HFF-Myc (cell line): Measurements from ENCODE around the gene MDC1.
"Not testable (repeated sequence)": the region's sequence is repeated elsewhere in the genome, so short reads cannot be mapped to it uniquely, and the experiment has no call there.

Experiments used
- DNase-seq: peaks from one replicate; pipeline ENCODE4 v3.0.0-alpha.2; 2011; ENCODE audit warnings: low read depth; ENCODE audit errors: extremely low read depth
- H3K4me3 ChIP-seq: replicated peaks from 2 replicates; pipeline ENCODE4 v1.5.1; 2011; ENCODE audit warnings: low read depth, mild to moderate bottlenecking, control low read depth, low read length
- TF ChIP-seq, protein P1 (sequence below): IDR thresholded peaks from 2 replicates; pipeline ENCODE4 v1.5.1; 2012; ENCODE audit warnings: mild to moderate bottlenecking, low read depth, low read length, control low read depth; ENCODE audit errors: missing control alignments

Gene MDC1

DNA sequence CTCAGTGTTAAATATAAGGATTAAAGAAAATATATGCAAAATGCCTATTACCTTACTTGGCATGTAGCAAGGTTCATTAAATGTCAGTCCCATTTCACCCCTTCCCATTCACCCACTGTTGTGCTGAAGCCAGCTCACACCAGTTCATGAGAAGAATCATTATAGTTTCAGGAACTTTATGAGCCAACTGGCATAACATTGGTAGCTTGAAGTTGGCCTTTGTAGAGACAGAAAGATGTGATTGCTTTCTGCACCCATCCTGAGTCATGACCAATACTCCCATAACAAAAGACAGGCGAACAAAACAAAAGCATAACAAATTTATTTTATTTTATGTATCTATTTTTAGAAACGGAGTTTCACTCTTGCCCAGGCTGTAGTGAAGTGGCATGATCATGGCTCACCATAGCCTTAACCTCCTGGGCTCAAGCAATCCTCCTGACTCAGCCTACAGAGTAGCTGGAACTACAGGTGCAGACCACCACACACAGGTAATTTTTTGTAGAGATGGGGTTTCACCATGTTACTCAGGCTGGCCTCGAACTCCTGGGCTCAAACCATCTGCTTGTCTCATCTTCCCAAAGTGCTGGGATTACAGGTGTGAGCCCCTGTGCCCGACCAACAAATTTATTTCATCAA is 44.8 kb upstream of the MDC1 start:
- DNase-seq: no peak
- TF ChIP-seq, protein P1, sequence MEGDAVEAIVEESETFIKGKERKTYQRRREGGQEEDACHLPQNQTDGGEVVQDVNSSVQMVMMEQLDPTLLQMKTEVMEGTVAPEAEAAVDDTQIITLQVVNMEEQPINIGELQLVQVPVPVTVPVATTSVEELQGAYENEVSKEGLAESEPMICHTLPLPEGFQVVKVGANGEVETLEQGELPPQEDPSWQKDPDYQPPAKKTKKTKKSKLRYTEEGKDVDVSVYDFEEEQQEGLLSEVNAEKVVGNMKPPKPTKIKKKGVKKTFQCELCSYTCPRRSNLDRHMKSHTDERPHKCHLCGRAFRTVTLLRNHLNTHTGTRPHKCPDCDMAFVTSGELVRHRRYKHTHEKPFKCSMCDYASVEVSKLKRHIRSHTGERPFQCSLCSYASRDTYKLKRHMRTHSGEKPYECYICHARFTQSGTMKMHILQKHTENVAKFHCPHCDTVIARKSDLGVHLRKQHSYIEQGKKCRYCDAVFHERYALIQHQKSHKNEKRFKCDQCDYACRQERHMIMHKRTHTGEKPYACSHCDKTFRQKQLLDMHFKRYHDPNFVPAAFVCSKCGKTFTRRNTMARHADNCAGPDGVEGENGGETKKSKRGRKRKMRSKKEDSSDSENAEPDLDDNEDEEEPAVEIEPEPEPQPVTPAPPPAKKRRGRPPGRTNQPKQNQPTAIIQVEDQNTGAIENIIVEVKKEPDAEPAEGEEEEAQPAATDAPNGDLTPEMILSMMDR: no peak
- H3K4me3 ChIP-seq: no peak overlapping the region

DNA sequence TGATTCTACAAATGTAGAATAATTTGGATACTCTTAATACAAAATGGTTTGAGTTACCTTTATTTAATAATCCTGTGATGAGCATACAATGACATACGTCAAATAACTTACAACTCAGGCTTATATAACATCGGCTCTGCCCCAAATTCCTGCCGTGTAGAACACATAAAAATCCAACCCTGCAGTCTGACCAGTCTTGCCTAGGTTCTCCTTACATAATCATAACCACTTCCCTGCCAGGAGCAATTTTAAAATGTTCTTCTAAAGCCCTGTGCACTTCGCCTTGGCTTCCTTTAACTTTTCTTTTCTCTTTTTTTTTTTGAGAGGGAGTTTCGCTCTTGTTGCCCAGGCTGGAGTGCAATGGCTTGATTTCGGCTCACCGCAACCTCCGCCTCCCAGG is 43.5 kb upstream of the MDC1 start:
- no peak overlapping the region for H3K4me3 ChIP-seq
- TF ChIP-seq, protein P1: no peak
- DNase-seq: no peak

DNA sequence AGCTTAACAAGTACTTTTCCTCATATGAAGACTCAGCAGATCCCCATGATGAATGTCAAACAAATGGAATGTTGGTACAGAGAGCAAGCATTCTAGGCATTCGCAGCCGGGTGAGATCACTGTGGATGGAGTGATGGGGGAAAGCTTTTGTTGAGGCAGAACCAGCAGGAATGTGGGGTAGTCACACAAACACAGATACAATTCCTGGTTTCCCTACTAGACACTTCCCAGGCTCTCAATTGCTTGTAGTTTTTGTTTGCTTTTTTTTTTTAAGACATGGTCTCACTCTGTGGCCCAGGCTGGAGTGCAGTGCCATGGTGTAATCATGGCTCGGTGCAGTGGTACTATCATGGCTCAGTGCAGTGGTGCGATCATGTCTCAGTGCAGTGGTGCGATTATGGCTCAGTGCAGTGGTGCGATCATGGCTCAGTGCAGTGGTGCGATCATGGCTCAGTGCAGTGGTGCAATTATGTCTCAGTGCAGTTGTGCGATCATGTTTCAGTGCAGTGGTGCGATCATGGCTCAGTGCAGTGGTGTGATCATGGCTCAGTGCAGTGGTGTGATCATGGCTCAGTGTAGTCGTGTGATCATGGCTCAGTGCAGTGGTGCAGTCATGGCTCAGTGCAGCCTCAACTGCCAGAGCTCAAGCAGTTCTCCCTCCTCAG is 42.6 kb upstream of the MDC1 start:
- no peak for DNase-seq
- H3K4me3 ChIP-seq: no peak overlapping the region
- TF ChIP-seq, protein P1: no peak

DNA sequence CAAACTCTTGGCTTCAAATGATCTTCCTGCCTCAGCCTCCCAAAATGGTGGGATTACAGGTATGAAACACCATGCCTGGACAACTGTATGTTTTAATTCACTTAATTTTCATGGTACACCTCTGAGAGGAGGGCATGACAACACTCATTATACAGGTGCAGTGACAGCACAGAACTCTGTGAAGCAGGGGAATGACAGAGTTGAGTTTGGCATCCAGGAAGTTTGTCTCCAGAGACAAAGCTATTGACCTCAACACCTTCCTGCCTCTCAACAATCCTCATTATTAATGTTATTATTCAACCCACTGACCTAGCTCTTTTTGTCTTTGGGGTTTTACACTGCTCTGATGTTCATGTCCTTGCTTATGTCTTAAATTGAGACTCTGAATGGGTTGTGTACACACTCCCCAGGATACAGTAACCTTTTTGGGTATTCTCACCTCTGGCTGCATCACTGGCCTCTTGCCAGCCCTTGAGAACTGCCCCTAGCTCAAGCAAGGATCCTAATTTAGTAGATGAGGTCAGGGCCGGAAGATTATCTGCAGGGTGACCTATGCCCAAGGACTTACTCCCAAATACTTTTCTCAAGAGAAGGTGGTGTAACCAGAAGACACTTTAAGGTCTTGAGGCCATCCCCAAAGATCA is 40.3 kb upstream of the MDC1 start:
- no peak overlapping the region for H3K4me3 ChIP-seq
- TF ChIP-seq, protein P1: no peak
- DNase-seq: no peak

DNA sequence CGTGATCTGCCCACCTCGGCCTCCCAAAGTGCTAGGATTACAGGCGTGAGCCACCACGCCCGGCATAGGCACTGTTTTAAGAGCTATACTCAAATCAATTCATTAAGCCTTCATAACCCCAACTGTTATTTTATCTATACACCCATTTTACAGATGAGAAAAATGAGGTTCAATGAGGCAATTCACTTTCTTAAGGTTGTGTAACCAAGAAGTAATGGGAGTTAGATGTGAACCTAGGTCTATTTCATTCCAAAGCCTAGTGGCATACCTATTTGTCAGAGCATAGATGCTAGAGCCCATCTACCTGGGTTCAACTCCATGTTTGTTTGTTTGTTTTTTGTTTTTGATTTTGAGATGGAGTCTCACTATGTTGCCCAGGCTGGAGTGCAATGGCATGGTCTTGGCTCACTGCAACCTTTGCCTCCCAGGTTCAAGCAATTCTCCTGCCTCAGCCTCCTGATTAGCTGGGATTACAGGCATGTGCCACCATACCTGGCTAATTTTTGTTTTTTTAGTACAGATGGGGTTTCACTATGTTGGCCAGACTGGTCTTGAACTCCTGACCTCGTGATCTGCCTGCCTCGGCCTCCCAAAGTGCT is 39.4 kb upstream of the MDC1 start:
- not testable (repeated sequence) for DNase-seq, H3K4me3 ChIP-seq

DNA sequence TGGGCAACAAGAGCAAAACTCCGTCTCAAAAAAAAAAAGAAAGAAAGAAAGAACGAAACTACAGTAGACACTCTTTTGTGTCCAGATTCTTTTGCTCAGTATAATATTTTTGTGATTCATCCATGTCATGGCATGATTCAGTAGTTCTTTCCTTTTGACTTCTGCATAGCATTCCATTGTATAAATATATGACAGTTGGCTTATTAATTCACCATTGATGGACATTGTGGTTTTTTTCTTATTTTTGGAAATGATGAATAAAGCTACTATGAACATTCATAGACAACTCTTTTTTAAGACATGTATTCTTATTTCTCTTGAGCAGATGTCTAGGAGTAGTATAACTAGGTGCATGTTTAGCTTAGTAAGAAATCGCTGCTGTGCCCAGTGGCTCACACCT is 37.5 kb upstream of the MDC1 start:
- DNase-seq: no peak
- TF ChIP-seq, protein P1: no peak
- no peak overlapping the region for H3K4me3 ChIP-seq
